ENCODE data around the gene CSF1.

Gene CSF1

GRCh38 chr1:109896681-109897080, 14.0 kb upstream of the CSF1 start:
- no peaks in the 10 kb centered on the region for H3K27me3 ChIP-seq (ENCODE audit: insufficient read depth, low read length, poor library complexity)
- no peak overlapping the region for H3K18ac ChIP-seq (ENCODE audit: low read length)
- no peak overlapping the region for H3K4ac ChIP-seq (ENCODE audit: low read depth, low read length)
- no peak overlapping the region for H3K9ac ChIP-seq (ENCODE audit: low read length)
- no peak overlapping the region for H4K8ac ChIP-seq (ENCODE audit: low read depth, low read length)
- no peak overlapping the region for H3K4me3 ChIP-seq (ENCODE audit: low read length)
- H3K79me2 ChIP-seq (ENCODE audit: control insufficient read depth, insufficient read depth, low read length) = no peaks in the 10 kb centered on the region
- DNase-seq = no peak
- no peak overlapping the region for H2AK5ac ChIP-seq (ENCODE audit: low read length)
- WGBS (ENCODE audit: extremely low coverage, insufficient coverage, low lambda C conversion rate) = no CpG with 5 or more reads among the region's 8 CpGs
- H3K4me1 ChIP-seq (ENCODE audit: control insufficient read depth, low read depth, low read length) = peaks cover 1% of the 10 kb centered on the region
- H4K5ac ChIP-seq (ENCODE audit: low read length) = no peak overlapping the region
- no peaks in the 10 kb centered on the region for H3K79me1 ChIP-seq (ENCODE audit: low read length)
- no peak overlapping the region for H2BK5ac ChIP-seq (ENCODE audit: low read length)
- no peak overlapping the region for H3K4me2 ChIP-seq (ENCODE audit: low read length)
- H3K23ac ChIP-seq (ENCODE audit: low read length) = no peak overlapping the region
- H2BK15ac ChIP-seq (replicated peaks; ENCODE audit: low read depth) = no peak overlapping the region
- no peak overlapping the region for H3K27ac ChIP-seq (ENCODE audit: low read depth, low read length)
- H2BK120ac ChIP-seq (ENCODE audit: low read depth, low read length) = no peak overlapping the region
- no peak overlapping the region for H3K56ac ChIP-seq (ENCODE audit: low read length)
- no peaks in the 10 kb centered on the region for H3K36me3 ChIP-seq (ENCODE audit: control insufficient read depth, insufficient read depth, low read length)

GRCh38 chr1:109897259-109897955, 13.2 kb upstream of the CSF1 start:
- DNase-seq = no peak
- no peak overlapping the region for H3K9ac ChIP-seq (ENCODE audit: low read length)
- H4K5ac ChIP-seq (ENCODE audit: low read length) = no peak overlapping the region
- no peak overlapping the region for H3K27ac ChIP-seq (ENCODE audit: low read depth, low read length)
- H2BK5ac ChIP-seq (ENCODE audit: low read length) = no peak overlapping the region
- H3K18ac ChIP-seq (ENCODE audit: low read length) = no peak overlapping the region
- H4K8ac ChIP-seq (ENCODE audit: low read depth, low read length) = no peak overlapping the region
- no peak overlapping the region for H3K4me2 ChIP-seq (ENCODE audit: low read length)
- H3K79me1 ChIP-seq (ENCODE audit: low read length) = no peaks in the 10 kb centered on the region
- H3K4me3 ChIP-seq (ENCODE audit: low read length) = no peak overlapping the region
- H2AK5ac ChIP-seq (ENCODE audit: low read length) = no peak overlapping the region
- H3K79me2 ChIP-seq (ENCODE audit: control insufficient read depth, insufficient read depth, low read length) = no peaks in the 10 kb centered on the region
- H3K56ac ChIP-seq (ENCODE audit: low read length) = no peak overlapping the region
- H3K27me3 ChIP-seq (ENCODE audit: insufficient read depth, low read length, poor library complexity) = no peaks in the 10 kb centered on the region
- WGBS (ENCODE audit: extremely low coverage, insufficient coverage, low lambda C conversion rate) = no CpG with 5 or more reads among the region's 7 CpGs
- H3K4ac ChIP-seq (ENCODE audit: low read depth, low read length) = no peak overlapping the region
- H3K36me3 ChIP-seq (ENCODE audit: control insufficient read depth, insufficient read depth, low read length) = no peaks in the 10 kb centered on the region
- H2BK15ac ChIP-seq (replicated peaks; ENCODE audit: low read depth) = no peak overlapping the region
- no peak overlapping the region for H3K23ac ChIP-seq (ENCODE audit: low read length)
- peaks cover 1% of the 10 kb centered on the region for H3K4me1 ChIP-seq (ENCODE audit: control insufficient read depth, low read depth, low read length)
- no peak overlapping the region for H2BK120ac ChIP-seq (ENCODE audit: low read depth, low read length)

GRCh38 chr1:109898842-109899241, 11.8 kb upstream of the CSF1 start:
- H4K5ac ChIP-seq (ENCODE audit: low read length) = no peak overlapping the region
- no peak overlapping the region for H2AK5ac ChIP-seq (ENCODE audit: low read length)
- H3K27ac ChIP-seq (ENCODE audit: low read depth, low read length) = no peak overlapping the region
- no peak overlapping the region for H2BK5ac ChIP-seq (ENCODE audit: low read length)
- H3K4ac ChIP-seq (ENCODE audit: low read depth, low read length) = no peak overlapping the region
- no peaks in the 10 kb centered on the region for H3K27me3 ChIP-seq (ENCODE audit: insufficient read depth, low read length, poor library complexity)
- H3K9ac ChIP-seq (ENCODE audit: low read length) = no peak overlapping the region
- H3K36me3 ChIP-seq (ENCODE audit: control insufficient read depth, insufficient read depth, low read length) = no peaks in the 10 kb centered on the region
- H3K4me1 ChIP-seq (ENCODE audit: control insufficient read depth, low read depth, low read length) = no peaks in the 10 kb centered on the region
- no peak overlapping the region for H3K23ac ChIP-seq (ENCODE audit: low read length)
- H3K4me2 ChIP-seq (ENCODE audit: low read length) = no peak overlapping the region
- H3K79me2 ChIP-seq (ENCODE audit: control insufficient read depth, insufficient read depth, low read length) = no peaks in the 10 kb centered on the region
- H3K56ac ChIP-seq (ENCODE audit: low read length) = no peak overlapping the region
- H2BK15ac ChIP-seq (replicated peaks; ENCODE audit: low read depth) = no peak overlapping the region
- no peak overlapping the region for H4K8ac ChIP-seq (ENCODE audit: low read depth, low read length)
- no CpG with 5 or more reads among the region's 2 CpGs for WGBS (ENCODE audit: extremely low coverage, insufficient coverage, low lambda C conversion rate)
- no peaks in the 10 kb centered on the region for H3K79me1 ChIP-seq (ENCODE audit: low read length)
- no peak overlapping the region for H3K18ac ChIP-seq (ENCODE audit: low read length)
- no peak overlapping the region for H3K4me3 ChIP-seq (ENCODE audit: low read length)
- no peak overlapping the region for H2BK120ac ChIP-seq (ENCODE audit: low read depth, low read length)
- no peak for DNase-seq

- Histone ChIP-seq H4K8ac (ENCODE audit: low read depth, low read length) (no peak overlapping the region), H3K36me3 (ENCODE audit: control insufficient read depth, insufficient read depth, low read length) (no peaks in the 10 kb centered on the region), H3K18ac (ENCODE audit: low read length) (no peak overlapping the region), H3K4me3 (ENCODE audit: low read length) (no peak overlapping the region), H3K79me1 (ENCODE audit: low read length) (no peaks in the 10 kb centered on the region), H3K9ac (ENCODE audit: low read length) (no peak overlapping the region), H2AK5ac (ENCODE audit: low read length) (no peak overlapping the region), H3K27ac (ENCODE audit: low read depth, low read length) (no peak overlapping the region), H2BK120ac (ENCODE audit: low read depth, low read length) (no peak overlapping the region), H3K4me1 (ENCODE audit: control insufficient read depth, low read depth, low read length) (no peaks in the 10 kb centered on the region), H3K56ac (ENCODE audit: low read length) (no peak overlapping the region), H4K5ac (ENCODE audit: low read length) (no peak overlapping the region), H3K79me2 (ENCODE audit: control insufficient read depth, insufficient read depth, low read length) (no peaks in the 10 kb centered on the region), H3K4ac (ENCODE audit: low read depth, low read length) (no peak overlapping the region), H2BK15ac (replicated peaks; ENCODE audit: low read depth) (no peak overlapping the region), H3K27me3 (ENCODE audit: insufficient read depth, low read length, poor library complexity) (no peaks in the 10 kb centered on the region), H2BK5ac (ENCODE audit: low read length) (no peak overlapping the region), H3K23ac (ENCODE audit: low read length) (no peak overlapping the region), H3K4me2 (ENCODE audit: low read length) (no peak overlapping the region)
- WGBS (ENCODE audit: extremely low coverage, insufficient coverage, low lambda C conversion rate) = no CpG with 5 or more reads among the region's 2 CpGs
- no peak for DNase-seq
These were observed 9.5 kb upstream of the CSF1 start for GRCh38 chr1:109901141-109901523.

GRCh38 chr1:109901524-109902145, 9.0 kb upstream of the CSF1 start:
- H3K4me2 ChIP-seq (ENCODE audit: low read length) = no peak overlapping the region
- H2BK15ac ChIP-seq (replicated peaks; ENCODE audit: low read depth) = no peak overlapping the region
- no peak overlapping the region for H3K4me3 ChIP-seq (ENCODE audit: low read length)
- H3K4ac ChIP-seq (ENCODE audit: low read depth, low read length) = no peak overlapping the region
- H3K79me2 ChIP-seq (ENCODE audit: control insufficient read depth, insufficient read depth, low read length) = no peaks in the 10 kb centered on the region
- H4K8ac ChIP-seq (ENCODE audit: low read depth, low read length) = no peak overlapping the region
- no peak overlapping the region for H3K27ac ChIP-seq (ENCODE audit: low read depth, low read length)
- no peak overlapping the region for H2BK120ac ChIP-seq (ENCODE audit: low read depth, low read length)
- no peaks in the 10 kb centered on the region for H3K27me3 ChIP-seq (ENCODE audit: insufficient read depth, low read length, poor library complexity)
- no peak overlapping the region for H2AK5ac ChIP-seq (ENCODE audit: low read length)
- H3K79me1 ChIP-seq (ENCODE audit: low read length) = no peaks in the 10 kb centered on the region
- H4K5ac ChIP-seq (ENCODE audit: low read length) = no peak overlapping the region
- no peaks in the 10 kb centered on the region for H3K4me1 ChIP-seq (ENCODE audit: control insufficient read depth, low read depth, low read length)
- no peak overlapping the region for H3K18ac ChIP-seq (ENCODE audit: low read length)
- H3K36me3 ChIP-seq (ENCODE audit: control insufficient read depth, insufficient read depth, low read length) = no peaks in the 10 kb centered on the region
- WGBS (ENCODE audit: extremely low coverage, insufficient coverage, low lambda C conversion rate) = no CpG with 5 or more reads among the region's 4 CpGs
- no peak overlapping the region for H3K23ac ChIP-seq (ENCODE audit: low read length)
- H3K9ac ChIP-seq (ENCODE audit: low read length) = no peak overlapping the region
- DNase-seq = no peak
- H2BK5ac ChIP-seq (ENCODE audit: low read length) = no peak overlapping the region
- H3K56ac ChIP-seq (ENCODE audit: low read length) = no peak overlapping the region
